ENCODE data around the gene CAMK2B.

GRCh38 chr7:44213877-44214388, 111.5 kb downstream of the CAMK2B start:
- TF ChIP-seq CTCF (IDR thresholded peaks at IDR 0.05; ENCODE audit: low read length) = no peak
- TF ChIP-seq EZH2 (IDR thresholded peaks at IDR 0.05; ENCODE audit: borderline replicate concordance, low read length) = no peak
